ENCODE results near the gene MYL9. TPM values are rescaled to one million over a fixed set of nuclear protein-coding genes. Genes with fewer than 3 reads are reported as not detected.

MYL9 gene
- total RNA-seq, 6 experiments from 2014 or later: 1,181 to 1,631 (median 1,227) TPM

DNA sequence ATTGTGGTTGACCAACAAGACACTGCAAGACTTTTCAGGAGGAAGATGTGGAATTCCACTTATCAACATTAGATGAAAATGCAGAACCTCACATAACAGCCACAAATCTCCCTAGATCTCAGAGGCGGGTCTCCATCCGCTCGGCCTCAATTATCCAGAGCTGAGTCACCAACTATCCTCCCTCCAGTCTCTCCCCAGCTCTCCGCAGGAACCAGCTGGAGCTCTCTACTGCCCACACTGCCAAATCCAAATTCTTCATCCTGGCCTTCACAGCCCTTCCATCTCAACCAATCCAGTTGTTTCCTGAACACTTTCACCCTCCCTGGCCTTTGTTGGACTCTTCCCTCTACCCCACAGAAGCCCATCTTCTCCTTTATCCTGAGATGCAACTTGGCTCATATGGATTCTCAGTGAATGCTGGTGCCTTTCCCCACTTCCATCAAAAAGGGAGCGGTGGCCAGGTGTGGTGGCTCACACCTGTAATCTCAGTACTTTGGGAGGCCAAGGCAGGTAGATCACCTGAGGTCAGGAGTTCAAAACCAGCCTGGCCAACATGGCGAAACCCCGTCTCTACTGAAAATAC lies 28.6 kb downstream of the MYL9 start:
- peaks cover 5% of the 10 kb centered on the region; the same call in 1 of the 2 replicates for H3K9me3 Mint-ChIP-seq
- H3K27ac Mint-ChIP-seq: peak overlapping the region; percentile 13; the same call in 1 of the 2 replicates
- H3K36me3 Mint-ChIP-seq (ENCODE audit: low read depth): no peaks in the 10 kb centered on the region
- H3K4me1 Mint-ChIP-seq (ENCODE audit: low read depth): peaks cover 25% of the 10 kb centered on the region
- TF ChIP-seq CTCF (IDR thresholded peaks at IDR 0.05): no peak
- peak; percentile 61 for DNase-seq
- peaks cover 7% of the 10 kb centered on the region for H3K27me3 Mint-ChIP-seq (ENCODE audit: insufficient read depth)
- no peak overlapping the region for H3K4me3 Mint-ChIP-seq

DNA sequence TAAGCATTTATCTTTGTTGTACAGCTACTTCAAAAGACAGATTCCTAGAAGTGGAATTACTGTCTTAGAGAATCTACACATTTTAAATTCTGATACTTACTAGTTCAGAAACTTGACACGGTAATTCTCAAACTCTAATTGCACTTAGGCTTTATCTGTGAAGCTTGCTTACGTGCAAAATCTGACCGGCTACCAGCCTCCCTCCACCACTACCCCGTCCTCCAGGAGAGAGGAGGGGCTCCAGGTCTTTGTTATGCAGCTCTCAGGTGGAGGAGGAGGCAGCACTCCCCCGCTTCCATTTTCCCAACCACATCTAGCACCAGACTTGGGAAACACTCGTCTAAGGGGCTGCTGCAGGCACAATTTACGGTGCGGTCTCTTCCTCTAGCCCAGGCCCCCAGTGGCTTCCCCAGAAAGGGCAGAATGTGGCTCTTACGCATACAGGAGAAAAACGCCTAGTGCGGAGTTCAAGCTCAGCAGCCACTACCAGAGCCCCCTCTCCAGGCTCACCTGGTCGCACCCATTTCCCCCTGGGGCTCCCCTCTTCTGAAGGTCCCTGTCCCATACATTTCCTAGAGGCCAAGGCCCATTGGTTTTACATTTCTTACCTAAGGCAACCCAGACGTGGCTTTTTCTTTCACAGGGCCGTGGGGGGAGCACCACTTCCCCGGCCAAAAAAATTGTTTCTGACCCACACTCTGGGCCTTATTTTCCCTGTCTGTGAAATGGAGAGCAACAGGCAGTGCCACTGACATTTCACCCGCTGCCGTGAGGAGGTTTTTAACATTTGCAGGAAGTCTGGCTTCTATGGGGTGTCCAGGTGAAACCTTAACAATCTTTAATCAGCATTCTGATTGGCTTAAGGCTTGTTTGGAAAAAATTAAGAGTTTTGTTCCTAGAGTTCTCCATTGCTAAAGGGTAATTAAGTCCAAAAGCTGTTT lies 30.5 kb downstream of the MYL9 start:
- Mint-ChIP-seq H3K36me3 (ENCODE audit: low read depth) (no peaks in the 10 kb centered on the region), H3K9me3 (no peaks in the 10 kb centered on the region), H3K27ac (peak overlapping the region; percentile 83), H3K27me3 (ENCODE audit: insufficient read depth) (peaks cover 6% of the 10 kb centered on the region), H3K4me3 (peak overlapping the region; percentile 80; the same call in 1 of the 2 replicates), H3K4me1 (ENCODE audit: low read depth) (peaks cover 35% of the 10 kb centered on the region)
- TF ChIP-seq CTCF (IDR thresholded peaks at IDR 0.05): no peak
- no peak for DNase-seq

DNA sequence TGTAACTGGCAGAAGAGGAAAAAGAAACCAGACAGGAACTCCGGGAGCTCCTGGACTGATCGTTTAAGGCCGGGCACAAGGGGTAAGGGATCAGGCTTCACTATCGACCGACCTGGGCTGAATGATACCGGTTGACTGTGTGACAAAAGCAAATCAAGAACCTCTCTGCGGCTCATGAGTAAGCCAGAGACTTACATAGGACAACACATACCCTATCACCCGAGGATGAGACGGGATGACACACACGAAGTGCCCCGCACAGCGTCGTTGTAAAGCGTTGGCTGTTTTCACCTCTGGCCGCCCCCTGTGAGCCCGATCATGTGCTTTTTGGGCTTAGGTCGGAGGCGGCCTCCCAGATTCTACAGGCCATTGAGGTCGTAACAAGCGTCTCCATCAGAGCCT lies 31.4 kb downstream of the MYL9 start:
- Mint-ChIP-seq H3K27me3 (ENCODE audit: insufficient read depth) (peaks cover 6% of the 10 kb centered on the region), H3K36me3 (ENCODE audit: low read depth) (no peaks in the 10 kb centered on the region), H3K9me3 (no peaks in the 10 kb centered on the region), H3K4me3 (peak overlapping the region; percentile 80), H3K27ac (peak overlapping the region; percentile 83), H3K4me1 (ENCODE audit: low read depth) (peaks cover 35% of the 10 kb centered on the region)
- TF ChIP-seq CTCF (IDR thresholded peaks at IDR 0.05): no peak
- DNase-seq: peak; percentile 36

- Mint-ChIP-seq H3K27ac (peak within 1 kb of the TSS; percentile 83), H3K4me1 (ENCODE audit: low read depth) (peaks cover 35% of the 10 kb centered on the region), H3K27me3 (ENCODE audit: insufficient read depth) (peaks cover 6% of the 10 kb centered on the region), H3K36me3 (ENCODE audit: low read depth) (no peaks in the 10 kb centered on the region), H3K4me3 (peak within 1 kb of the TSS; percentile 89), H3K9me3 (no peaks in the 10 kb centered on the region)
- no peak for TF ChIP-seq CTCF (IDR thresholded peaks at IDR 0.05)
- DNase-seq: peak; percentile 58
Measured at GRCh38 chr20:36573103-36573797, 31.9 kb downstream of the MYL9 start, which contains the start of gene TGIF2. Gene TGIF2 (plus strand): TSS chr20:36573597. CDS start chr20:36578775, 5,178 bp downstream.

GRCh38 chr20:36573798-36574365 lies 32.6 kb downstream of the MYL9 start:
- no peak overlapping the region for H3K27ac Mint-ChIP-seq
- peak; percentile 25; the same call in 1 of the 2 replicates for TF ChIP-seq CTCF (IDR thresholded peaks at IDR 0.05)
- peaks cover 35% of the 10 kb centered on the region for H3K4me1 Mint-ChIP-seq (ENCODE audit: low read depth)
- H3K9me3 Mint-ChIP-seq: no peaks in the 10 kb centered on the region
- no peaks in the 10 kb centered on the region for H3K36me3 Mint-ChIP-seq (ENCODE audit: low read depth)
- H3K27me3 Mint-ChIP-seq (ENCODE audit: insufficient read depth): peaks cover 6% of the 10 kb centered on the region
- peak overlapping the region; percentile 62 for H3K4me3 Mint-ChIP-seq
- no peak for DNase-seq
